GM19455 (cell line): ENCODE results near the gene BTG2.

Experiments used
- ATAC-seq: cut with Tn5 transposase; IDR thresholded peaks from one replicate; pipeline ENCODE4 v1.9.1; 2021; ENCODE audit not compliant: unreplicated experiment

The BTG2 gene

GRCh38 chr1:203338335-203339036 lies 33.2 kb downstream of the BTG2 start:
- ATAC-seq, result no peak

DNA sequence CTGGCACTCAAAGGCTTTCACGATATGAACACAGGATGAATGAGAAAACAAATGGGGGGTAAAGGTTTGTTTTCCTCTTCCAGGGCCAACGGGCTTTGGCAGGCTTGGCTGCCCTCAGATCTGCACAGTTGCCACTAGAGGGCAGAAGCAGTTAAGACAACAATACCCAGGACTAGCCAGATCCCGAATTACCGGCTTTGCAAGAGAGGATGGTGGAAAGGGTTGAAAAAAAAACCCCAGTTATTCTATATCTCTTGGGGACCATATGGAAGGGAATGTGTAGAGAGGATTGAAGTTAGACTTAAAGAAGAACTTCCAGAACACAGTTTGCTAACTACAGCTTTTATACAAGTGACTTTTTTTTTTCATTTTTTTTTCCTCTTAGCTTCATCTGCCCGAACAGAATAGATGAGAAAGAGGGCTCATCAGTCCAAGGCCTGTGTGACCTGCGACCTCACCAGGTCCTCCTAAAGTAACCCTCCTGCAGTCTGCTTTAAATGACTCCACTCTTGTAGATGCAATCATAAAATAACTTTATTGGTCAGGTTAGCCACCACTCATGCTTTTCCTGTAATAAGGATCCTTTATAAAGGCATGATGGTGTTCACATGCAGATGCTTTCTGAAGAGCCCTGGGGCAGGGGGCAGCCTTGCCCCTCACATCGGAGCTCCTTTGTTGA lies 34.9 kb downstream of the BTG2 start:
- no peak for ATAC-seq

- no peak for ATAC-seq
Observed at GRCh38 chr1:203342192-203342940, 37.0 kb downstream of the BTG2 start.

GRCh38 chr1:203343956-203344754 lies 38.8 kb downstream of the BTG2 start:
- no peak for ATAC-seq

- ATAC-seq, result no peak
Observed at GRCh38 chr1:203346060-203346768, 40.9 kb downstream of the BTG2 start.

DNA sequence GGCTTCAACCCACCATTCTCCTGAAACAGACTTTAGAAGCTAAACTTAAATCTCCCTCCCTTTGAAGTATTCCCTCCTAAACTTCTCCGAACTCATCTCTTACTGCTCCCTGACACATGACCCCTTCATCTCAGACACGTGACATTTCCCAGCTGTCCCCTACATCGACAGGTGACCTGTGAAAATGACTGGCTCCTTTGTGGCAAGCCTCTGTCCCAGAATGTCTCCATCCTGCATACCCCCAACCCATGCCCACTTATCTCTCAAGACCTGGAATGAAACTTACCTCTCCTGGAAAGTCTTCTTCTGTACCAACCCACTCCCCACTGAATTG lies 41.4 kb downstream of the BTG2 start:
- ATAC-seq, result no peak

GRCh38 chr1:203349166-203349565 lies 43.8 kb downstream of the BTG2 start:
- no peak for ATAC-seq

DNA sequence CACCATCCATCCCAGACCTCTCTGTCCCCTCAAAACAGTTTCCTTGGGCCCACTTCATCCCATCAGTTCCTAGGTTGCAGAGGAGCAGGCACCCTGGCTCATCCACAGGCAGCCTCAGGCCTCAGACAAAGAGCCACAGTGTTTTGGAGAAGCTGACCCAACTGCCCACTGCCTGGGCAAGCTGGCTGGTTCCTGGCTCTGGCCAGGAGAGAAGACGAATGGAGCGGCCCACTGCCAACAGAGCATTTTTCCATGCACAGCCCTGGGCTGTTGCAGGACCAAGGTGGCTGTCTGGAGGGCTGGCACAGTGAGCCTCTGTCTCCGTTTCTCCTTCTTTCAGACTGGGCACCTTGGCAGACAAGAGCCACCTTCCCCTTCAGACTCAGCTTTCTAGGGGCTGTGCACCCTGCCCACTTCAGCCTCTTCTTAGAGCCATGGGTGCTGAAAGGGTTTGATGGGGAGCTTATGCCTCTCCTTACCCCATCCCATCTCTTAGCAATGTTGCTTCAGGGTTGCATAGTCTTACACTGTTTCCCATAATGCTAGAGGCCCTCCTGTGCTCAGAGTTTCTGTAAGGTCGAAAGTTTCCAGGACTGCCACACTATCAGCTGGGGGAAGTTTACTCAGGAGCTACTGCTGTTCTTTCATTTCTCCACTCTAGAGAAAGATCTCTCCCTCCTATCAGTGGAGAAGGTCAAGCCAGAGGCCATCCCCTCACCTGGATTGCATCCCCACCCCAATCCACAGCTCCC lies 44.6 kb downstream of the BTG2 start:
- no peak for ATAC-seq

DNA sequence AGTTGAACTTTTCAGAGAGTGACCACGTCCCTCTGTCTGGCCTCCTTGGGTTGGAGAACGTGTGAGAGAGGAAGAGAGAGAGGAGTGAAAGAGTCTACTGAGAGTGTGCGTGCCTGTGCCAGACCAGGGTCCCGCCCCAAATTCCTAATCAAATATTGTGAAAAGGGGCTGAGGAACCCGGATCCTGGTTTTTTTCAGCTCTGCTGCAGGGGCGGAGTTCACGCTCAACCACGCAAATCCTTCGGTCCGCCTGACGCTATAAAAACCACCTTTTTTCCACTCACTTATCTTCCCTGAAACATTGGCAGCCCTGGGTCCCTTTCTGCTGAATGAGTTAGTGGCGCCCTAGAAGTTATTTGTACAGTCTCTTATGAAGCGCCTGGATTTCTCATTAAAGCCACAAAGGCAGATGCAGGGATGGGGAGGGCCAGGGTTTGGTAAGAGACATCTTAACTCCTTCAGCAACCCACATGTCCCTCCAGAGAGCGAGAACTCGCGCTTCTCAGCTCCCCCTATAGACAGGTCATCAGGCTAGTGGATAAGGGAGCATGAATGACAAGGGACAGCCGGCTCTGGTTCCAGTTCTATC lies 45.8 kb downstream of the BTG2 start, which contains the start of gene FMOD:
TSS of gene FMOD (minus strand) at position 86 of the 589 bp plus-strand sequence. CDS start 2,852 bp downstream, outside the sequence.
- no peak for ATAC-seq

GRCh38 chr1:203353486-203353885 lies 48.2 kb downstream of the BTG2 start:
- ATAC-seq, result no peak

- ATAC-seq, result no peak
Observed at GRCh38 chr1:203354246-203354645, 48.9 kb downstream of the BTG2 start.

- ATAC-seq, result no peak
Observed at GRCh38 chr1:203359010-203359571, 53.8 kb downstream of the BTG2 start.
